GM12873 (cell line): ENCODE results near the gene SEMA5A.

Experiments used
- TF ChIP-seq, protein P1 (sequence below): IDR thresholded peaks from 2 replicates; pipeline ENCODE4 v1.5.1; 2012; ENCODE audit warnings: low read depth, mild to moderate bottlenecking, moderate library complexity, low read length, control low read depth; ENCODE audit not compliant: insufficient read depth; ENCODE audit errors: missing control alignments

SEMA5A gene

GRCh38 chr5:9572246-9572645, 26.4 kb upstream of the SEMA5A start:
- TF ChIP-seq, protein P1, sequence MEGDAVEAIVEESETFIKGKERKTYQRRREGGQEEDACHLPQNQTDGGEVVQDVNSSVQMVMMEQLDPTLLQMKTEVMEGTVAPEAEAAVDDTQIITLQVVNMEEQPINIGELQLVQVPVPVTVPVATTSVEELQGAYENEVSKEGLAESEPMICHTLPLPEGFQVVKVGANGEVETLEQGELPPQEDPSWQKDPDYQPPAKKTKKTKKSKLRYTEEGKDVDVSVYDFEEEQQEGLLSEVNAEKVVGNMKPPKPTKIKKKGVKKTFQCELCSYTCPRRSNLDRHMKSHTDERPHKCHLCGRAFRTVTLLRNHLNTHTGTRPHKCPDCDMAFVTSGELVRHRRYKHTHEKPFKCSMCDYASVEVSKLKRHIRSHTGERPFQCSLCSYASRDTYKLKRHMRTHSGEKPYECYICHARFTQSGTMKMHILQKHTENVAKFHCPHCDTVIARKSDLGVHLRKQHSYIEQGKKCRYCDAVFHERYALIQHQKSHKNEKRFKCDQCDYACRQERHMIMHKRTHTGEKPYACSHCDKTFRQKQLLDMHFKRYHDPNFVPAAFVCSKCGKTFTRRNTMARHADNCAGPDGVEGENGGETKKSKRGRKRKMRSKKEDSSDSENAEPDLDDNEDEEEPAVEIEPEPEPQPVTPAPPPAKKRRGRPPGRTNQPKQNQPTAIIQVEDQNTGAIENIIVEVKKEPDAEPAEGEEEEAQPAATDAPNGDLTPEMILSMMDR = no peak

- TF ChIP-seq, protein P1 = no peak
Measured at GRCh38 chr5:9570876-9571275, 25.0 kb upstream of the SEMA5A start.

- TF ChIP-seq, protein P1 = no peak
Measured at GRCh38 chr5:9567039-9567438, 21.2 kb upstream of the SEMA5A start.

- TF ChIP-seq, protein P1 = no peak
Measured at GRCh38 chr5:9564752-9565151, 18.9 kb upstream of the SEMA5A start.

DNA sequence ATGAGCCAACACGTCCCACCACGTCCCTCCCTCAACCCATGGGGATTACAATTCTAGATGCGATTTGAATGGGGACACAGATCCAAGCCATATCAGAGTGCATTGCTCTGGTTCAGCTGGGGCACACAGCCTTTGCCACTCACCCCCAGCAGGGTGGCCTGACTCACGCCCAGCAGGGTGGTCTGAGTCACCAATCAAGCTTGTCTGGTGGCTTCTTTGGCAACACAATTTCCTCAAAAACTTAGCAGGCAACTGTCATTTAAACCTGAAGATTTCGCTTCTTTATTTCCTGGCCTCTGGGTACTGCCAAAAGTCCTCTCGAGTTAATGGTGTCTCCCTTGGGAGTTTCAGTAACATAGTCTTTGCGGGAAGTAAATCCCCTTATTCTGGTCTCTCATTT, 16.3 kb upstream of the SEMA5A start:
- TF ChIP-seq, protein P1 = no peak

DNA sequence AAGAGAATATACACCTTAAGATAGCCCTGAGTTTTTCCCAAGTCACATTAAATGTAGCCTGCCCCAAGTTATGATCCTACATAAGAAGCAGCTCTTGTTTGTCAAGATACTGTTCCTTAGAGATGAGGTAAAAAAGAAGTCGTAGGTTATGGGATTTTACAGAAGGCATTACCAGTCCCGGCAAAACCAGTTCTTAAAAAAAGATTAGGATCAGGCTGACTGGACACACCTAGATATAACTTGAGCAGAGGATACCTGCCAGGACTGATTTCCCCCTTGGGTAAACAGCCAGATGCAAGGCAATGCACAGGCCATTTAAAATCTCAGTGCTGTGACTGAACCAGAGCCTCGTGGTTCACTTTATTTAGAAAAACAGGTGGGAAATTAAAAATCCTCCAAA, 14.1 kb upstream of the SEMA5A start:
- TF ChIP-seq, protein P1 = no peak

- TF ChIP-seq, protein P1 = no peak
Measured at GRCh38 chr5:9558319-9558965, 12.6 kb upstream of the SEMA5A start.
